Dermis microvascular lymphatic vessel endothelial cell (primary cell): ENCODE data around the gene TBX20. TPM values are rescaled to one million over a fixed set of nuclear protein-coding genes. Genes with fewer than 3 reads are reported as not detected.

ENCODE experiments used
- DNase-seq, 2 donors: peaks; one replicate each; pipeline versions ENCODE4 v3.0.0 to v3.0.0-alpha.2; 2010; ENCODE audit warnings: low read depth in 2 of 2
- total RNA-seq: library from RNA; depleted of rRNA; stranded (reverse); fragments of >200 nt; gene quantifications from 2 replicates; pipeline ENCODE4 v1.2.1, GENCODE V29; 2014

Gene TBX20
- 0.13 TPM in 1 of 2 replicates, not detected in the other for total RNA-seq

GRCh38 chr7:35253710-35254495, at the start of gene TBX20:
TSS of gene TBX20 (minus strand) at chr7:35254100. CDS start at chr7:35253620, 480 bp downstream.
- DNase-seq = peak in 1 of 2 donors; percentile 31

GRCh38 chr7:35289376-35289775, 35.5 kb upstream of the TBX20 start:
- no peak for DNase-seq

GRCh38 chr7:35286986-35287385, 33.1 kb upstream of the TBX20 start:
- DNase-seq = no peak

- no peak for DNase-seq
These were observed 32.5 kb upstream of the TBX20 start for GRCh38 chr7:35286422-35286821.

- DNase-seq = no peak
These were observed 31.9 kb upstream of the TBX20 start for GRCh38 chr7:35285799-35286198.

GRCh38 chr7:35280902-35281301, 27.0 kb upstream of the TBX20 start:
- DNase-seq = no peak

GRCh38 chr7:35277359-35277758, 23.5 kb upstream of the TBX20 start:
- DNase-seq = no peak

GRCh38 chr7:35272246-35272645, 18.3 kb upstream of the TBX20 start:
- no peak for DNase-seq

- no peak for DNase-seq
These were observed 15.1 kb upstream of the TBX20 start for GRCh38 chr7:35268953-35269352.

- DNase-seq = no peak
These were observed 13.5 kb upstream of the TBX20 start for GRCh38 chr7:35267411-35267810.

GRCh38 chr7:35263396-35263795, 9.5 kb upstream of the TBX20 start:
- DNase-seq = no peak

GRCh38 chr7:35261476-35262285, 7.8 kb upstream of the TBX20 start:
- DNase-seq = no peak

GRCh38 chr7:35261041-35261440, 7.1 kb upstream of the TBX20 start:
- DNase-seq = no peak

- no peak for DNase-seq
These were observed 6.3 kb upstream of the TBX20 start for GRCh38 chr7:35260246-35260645.

GRCh38 chr7:35259523-35259908, 5.6 kb upstream of the TBX20 start:
- no peak for DNase-seq

- no peak for DNase-seq
These were observed 5.1 kb upstream of the TBX20 start for GRCh38 chr7:35258868-35259522.

- DNase-seq = no peak
These were observed 4.4 kb upstream of the TBX20 start for GRCh38 chr7:35258125-35258867.

- DNase-seq = no peak
These were observed 3.6 kb upstream of the TBX20 start for GRCh38 chr7:35257251-35258124.

- DNase-seq = no peak
These were observed 2.6 kb upstream of the TBX20 start for GRCh38 chr7:35256256-35257175.
